HepG2 (cell line): ENCODE measurements around the gene PSD. TPM values are rescaled to one million over a fixed set of nuclear protein-coding genes. Genes with fewer than 3 reads are reported as not detected.

Experiments
- ASH2L ChIP-seq: fragments of 300-600, 200-600 bp; sonication (generic); IDR thresholded peaks from 2 replicates; pipeline ENCODE4 v1.7.0; 2017; ENCODE audit warnings: low read depth, mild to moderate bottlenecking, moderate library complexity, mixed read lengths, low read length; ENCODE audit not compliant: insufficient read length
- ATF7 ChIP-seq, 2 experiments: fragments of 450-650 bp in 1 of 2; sonication (generic) in 1 of 2; formaldehyde crosslinking in 1 of 2; IDR thresholded peaks; 2 replicates each; pipeline versions ENCODE4 v1.4.0 to v1.6.1; 2016 to 2020; ENCODE audit warnings: antibody characterized with exemption in 1 of 2, mild to moderate bottlenecking in 1 of 2, missing genetic modification reagents in 1 of 2
- E2F5 ChIP-seq: sonication (generic); formaldehyde crosslinking; conservative IDR thresholded peaks from 2 replicates; pipeline ENCODE4 v1.4.0; 2020; ENCODE audit warnings: missing genetic modification reagents
- FOXK2 ChIP-seq: fragments of 450-650 bp; IDR thresholded peaks from 2 replicates; pipeline ENCODE4 v1.6.1; 2016
- MED8 ChIP-seq: sonication (generic); formaldehyde crosslinking; IDR thresholded peaks from 2 replicates; pipeline ENCODE4 v1.8.1; 2023; ENCODE audit warnings: mild to moderate bottlenecking, missing genetic modification reagents; ENCODE audit not compliant: insufficient replicate concordance
- MIXL1 ChIP-seq: IDR thresholded peaks from 2 replicates; pipeline ENCODE4 v1.6.1; 2016
- NR2F2 ChIP-seq: IDR thresholded peaks from 2 replicates; pipeline ENCODE4 v1.6.1; 2012; ENCODE audit warnings: low read depth, inconsistent platforms, borderline replicate concordance
- PBX2 ChIP-seq: IDR thresholded peaks from 2 replicates; pipeline ENCODE4 v1.6.1; 2016; ENCODE audit warnings: control low read depth
- PHF21A ChIP-seq: sonication (generic); formaldehyde crosslinking; IDR thresholded peaks from 2 replicates; pipeline ENCODE4 v1.5.0; 2020; ENCODE audit warnings: mild to moderate bottlenecking, missing genetic modification reagents
- PHF5A ChIP-seq: IDR thresholded peaks from one replicate; pipeline ENCODE4 v1.6.1; 2018; ENCODE audit warnings: low read depth, missing genetic modification reagents; ENCODE audit not compliant: unreplicated experiment
- SRY ChIP-seq: sonication (generic); formaldehyde crosslinking; IDR thresholded peaks from 2 replicates; pipeline ENCODE4 v1.8.0; 2022; ENCODE audit warnings: mild to moderate bottlenecking, missing genetic modification reagents
- TCF7 ChIP-seq: sonication (generic); IDR thresholded peaks from 2 replicates; pipeline ENCODE4 v1.6.1; 2016; ENCODE audit warnings: antibody characterized with exemption, low read depth
- TRIM22 ChIP-seq: fragments of 450-650 bp; IDR thresholded peaks from 2 replicates; pipeline ENCODE4 v1.6.1; 2017
- ZBTB3 ChIP-seq: sonication (generic); formaldehyde crosslinking; IDR thresholded peaks from 2 replicates; pipeline ENCODE4 v1.4.0; 2020; ENCODE audit warnings: low read depth, mild to moderate bottlenecking, moderate library complexity, missing genetic modification reagents, borderline replicate concordance
- ZFP36L2 ChIP-seq: sonication (generic); formaldehyde crosslinking; IDR thresholded peaks from 2 replicates; pipeline ENCODE4 v1.4.0; 2020; ENCODE audit warnings: missing genetic modification reagents
- ZFP41 ChIP-seq: sonication (generic); formaldehyde crosslinking; IDR thresholded peaks from 2 replicates; pipeline ENCODE4 v1.4.0; 2020; ENCODE audit warnings: mild to moderate bottlenecking, missing genetic modification reagents, borderline replicate concordance
- ZNF296 ChIP-seq: sonication (generic); formaldehyde crosslinking; conservative IDR thresholded peaks from 2 replicates; pipeline ENCODE4 v1.5.0; 2020; ENCODE audit warnings: mild to moderate bottlenecking, missing genetic modification reagents
- ZNF616 ChIP-seq: sonication (generic); formaldehyde crosslinking; IDR thresholded peaks from 2 replicates; pipeline ENCODE4 v1.5.0; 2020; ENCODE audit warnings: low read depth, mild to moderate bottlenecking, missing genetic modification reagents
- ZNF772 ChIP-seq: sonication (generic); formaldehyde crosslinking; IDR thresholded peaks from 2 replicates; pipeline ENCODE4 v1.5.0; 2020; ENCODE audit warnings: mild to moderate bottlenecking, missing genetic modification reagents
- polyA plus RNA-seq, 8 experiments: library from polyadenylated mRNA; depleted of rRNA in 3 of 8; stranded (reverse) in 7 of 8; unstranded in 1 of 8; fragments of >200 nt; fragmentation: Illumina TruSeq in 4 of 8; extraction: Trizol in 4 of 8; gene quantifications; 2 replicates each; pipeline versions ENCODE4 v1.2.1 to v1.2.3, GENCODE V29; 2011 to 2016; ENCODE audit warnings: low read depth in 4 of 8, missing spikeins in 1 of 8, mixed read lengths in 1 of 8; ENCODE audit not compliant: insufficient read depth in 1 of 8
- total RNA-seq, 5 experiments: library from RNA; depleted of rRNA; stranded (reverse); fragments of >200 nt; fragmentation: Illumina TruSeq; extraction: Trizol; gene quantifications; 2 replicates each; pipeline ENCODE4 v1.2.3, GENCODE V29; 2016; ENCODE audit warnings: low read depth in 1 of 5
- TF ChIP-seq, protein P1 (sequence below), 2 experiments: sonication (generic) in 1 of 2; formaldehyde crosslinking in 1 of 2; IDR thresholded peaks; 2 replicates each; pipeline versions ENCODE4 v1.5.1 to v1.6.1; 2011 to 2020; ENCODE audit warnings: borderline replicate concordance in 1 of 2, low read depth in 1 of 2, low read length in 1 of 2, mild to moderate bottlenecking in 1 of 2, missing genetic modification reagents in 1 of 2, moderate library complexity in 1 of 2
- TF ChIP-seq, protein P2 (sequence below): sonication (generic); formaldehyde crosslinking; IDR thresholded peaks from 2 replicates; pipeline ENCODE4 v1.5.0; 2020; ENCODE audit warnings: missing genetic modification reagents, mild to moderate bottlenecking, borderline replicate concordance
- TF ChIP-seq, protein P3 (sequence below): fragments of 450-650 bp; IDR thresholded peaks from 2 replicates; pipeline ENCODE4 v1.6.1; 2016

The PSD gene
- total and polyA plus RNA-seq, 2 of the 13 experiments (the other 11 are each of a cell fraction or from before 2014, with no cell fraction given) = 0.35 to 0.58 TPM

DNA sequence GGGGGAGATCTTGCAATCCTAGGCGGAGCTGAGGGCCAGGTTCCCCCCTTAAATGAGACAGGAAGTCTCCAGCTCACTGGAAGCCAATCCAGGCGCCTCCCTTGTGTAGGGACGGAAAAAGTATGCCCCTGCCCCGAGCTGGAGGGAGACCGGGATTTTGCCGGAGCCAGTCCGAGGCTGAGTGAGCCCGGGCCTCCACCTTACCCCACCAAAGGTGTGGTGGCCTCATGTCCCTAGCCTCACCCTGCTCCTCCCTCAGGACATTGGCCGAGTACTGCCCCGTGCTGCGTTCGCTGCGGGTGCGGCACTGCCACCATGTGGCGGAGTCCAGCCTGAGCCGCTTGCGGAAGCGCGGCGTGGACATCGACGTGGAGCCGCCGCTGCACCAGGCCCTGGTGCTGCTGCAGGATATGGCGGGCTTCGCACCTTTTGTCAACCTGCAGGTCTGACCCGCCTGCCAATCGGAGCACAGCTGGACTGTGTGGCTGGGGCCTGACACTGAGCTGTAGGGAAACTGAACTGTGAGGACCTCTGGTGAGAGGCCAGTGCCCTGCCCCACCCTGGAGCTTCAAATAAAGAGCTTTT is 4.1 kb upstream of the PSD start (continued):
- no peak for TF ChIP-seq TRIM22
- no peak for TF ChIP-seq FOXK2
- no peak for TF ChIP-seq E2F5
- no peak; the same call in 1 of the 2 replicates for TF ChIP-seq ZNF772 (CRISPR knock-in tag)
- TF ChIP-seq SRY (CRISPR knock-in tag) = peak; percentile 83
- no peak for TF ChIP-seq ZBTB3 (CRISPR knock-in tag)
- peak; percentile 75; the same call in 1 of the 2 replicates for TF ChIP-seq ZNF296 (CRISPR knock-in tag)
- TF ChIP-seq PHF21A (CRISPR knock-in tag) = peak; percentile 75
- TF ChIP-seq ZFP41 (CRISPR knock-in tag) = no peak
- no peak for TF ChIP-seq MED8 (CRISPR knock-in tag)
- peak; percentile 51 for TF ChIP-seq ASH2L
- no peak for TF ChIP-seq ATF7 (IDR thresholded peaks at IDR 0.05)
- TF ChIP-seq ATF7 (CRISPR knock-in tag; IDR thresholded peaks at IDR 0.05) = peak; percentile 45; the same call in 1 of the 2 replicates
- TF ChIP-seq PHF5A = no peak
- TF ChIP-seq, protein P1, sequence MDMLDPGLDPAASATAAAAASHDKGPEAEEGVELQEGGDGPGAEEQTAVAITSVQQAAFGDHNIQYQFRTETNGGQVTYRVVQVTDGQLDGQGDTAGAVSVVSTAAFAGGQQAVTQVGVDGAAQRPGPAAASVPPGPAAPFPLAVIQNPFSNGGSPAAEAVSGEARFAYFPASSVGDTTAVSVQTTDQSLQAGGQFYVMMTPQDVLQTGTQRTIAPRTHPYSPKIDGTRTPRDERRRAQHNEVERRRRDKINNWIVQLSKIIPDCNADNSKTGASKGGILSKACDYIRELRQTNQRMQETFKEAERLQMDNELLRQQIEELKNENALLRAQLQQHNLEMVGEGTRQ (IDR thresholded peaks at IDR 0.05; ENCODE audit: low read depth, low read length) = no peak
- TF ChIP-seq, protein P1 (CRISPR knock-in tag; IDR thresholded peaks at IDR 0.05; ENCODE audit: borderline replicate concordance) = no peak
- TF ChIP-seq PBX2 = no peak
- TF ChIP-seq, protein P2, sequence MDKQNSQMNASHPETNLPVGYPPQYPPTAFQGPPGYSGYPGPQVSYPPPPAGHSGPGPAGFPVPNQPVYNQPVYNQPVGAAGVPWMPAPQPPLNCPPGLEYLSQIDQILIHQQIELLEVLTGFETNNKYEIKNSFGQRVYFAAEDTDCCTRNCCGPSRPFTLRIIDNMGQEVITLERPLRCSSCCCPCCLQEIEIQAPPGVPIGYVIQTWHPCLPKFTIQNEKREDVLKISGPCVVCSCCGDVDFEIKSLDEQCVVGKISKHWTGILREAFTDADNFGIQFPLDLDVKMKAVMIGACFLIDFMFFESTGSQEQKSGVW (CRISPR knock-in tag) = no peak
- no peak for TF ChIP-seq TCF7
- TF ChIP-seq ZNF616 (CRISPR knock-in tag) = peak; percentile 85; the same call in 1 of the 2 replicates
- TF ChIP-seq ZFP36L2 (CRISPR knock-in tag) = no peak
- peak; percentile 14; the same call in 1 of the 2 replicates for TF ChIP-seq NR2F2
- no peak for TF ChIP-seq MIXL1
- TF ChIP-seq, protein P3, sequence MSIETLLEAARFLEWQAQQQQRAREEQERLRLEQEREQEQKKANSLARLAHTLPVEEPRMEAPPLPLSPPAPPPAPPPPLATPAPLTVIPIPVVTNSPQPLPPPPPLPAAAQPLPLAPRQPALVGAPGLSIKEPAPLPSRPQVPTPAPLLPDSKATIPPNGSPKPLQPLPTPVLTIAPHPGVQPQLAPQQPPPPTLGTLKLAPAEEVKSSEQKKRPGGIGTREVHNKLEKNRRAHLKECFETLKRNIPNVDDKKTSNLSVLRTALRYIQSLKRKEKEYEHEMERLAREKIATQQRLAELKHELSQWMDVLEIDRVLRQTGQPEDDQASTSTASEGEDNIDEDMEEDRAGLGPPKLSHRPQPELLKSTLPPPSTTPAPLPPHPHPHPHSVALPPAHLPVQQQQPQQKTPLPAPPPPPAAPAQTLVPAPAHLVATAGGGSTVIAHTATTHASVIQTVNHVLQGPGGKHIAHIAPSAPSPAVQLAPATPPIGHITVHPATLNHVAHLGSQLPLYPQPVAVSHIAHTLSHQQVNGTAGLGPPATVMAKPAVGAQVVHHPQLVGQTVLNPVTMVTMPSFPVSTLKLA = peak; percentile 28; the same call in 1 of the 2 replicates
